GM19324 (cell line): Measurements from ENCODE around the gene AQP6.

Experiments
- ATAC-seq: cut with Tn5 transposase; IDR thresholded peaks from one replicate; pipeline ENCODE4 v1.9.1; 2021; ENCODE audit warnings: mild to moderate bottlenecking, moderate library complexity; ENCODE audit not compliant: unreplicated experiment, low FRiP score

Gene AQP6

GRCh38 chr12:49967777-49968250 is 4.9 kb upstream of the AQP6 start:
- no peak for ATAC-seq

DNA sequence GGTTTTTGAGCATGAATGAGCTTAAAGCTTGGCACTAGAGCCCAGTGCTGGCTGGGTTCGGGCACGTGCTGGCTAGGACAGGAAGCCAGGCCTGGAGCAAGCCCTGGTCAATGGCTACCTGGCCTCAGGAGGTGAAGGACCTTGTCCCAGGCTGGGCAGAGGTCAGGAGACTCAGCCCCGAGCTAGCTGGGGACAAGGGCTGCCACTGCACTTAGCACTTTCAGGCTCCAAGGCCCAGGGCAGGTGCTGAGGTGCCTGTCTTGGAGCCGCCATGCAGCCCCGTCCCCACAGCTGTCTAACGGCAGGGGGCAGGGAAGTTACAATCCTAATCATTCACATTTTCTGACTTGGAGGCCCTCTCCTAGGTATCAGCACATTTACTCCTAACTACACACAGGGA is 4.3 kb upstream of the AQP6 start:
- ATAC-seq = no peak

- no peak for ATAC-seq
Observed at GRCh38 chr12:49969027-49969426, 3.7 kb upstream of the AQP6 start.

GRCh38 chr12:49969651-49970429 is 2.9 kb upstream of the AQP6 start:
- ATAC-seq = no peak

- ATAC-seq = no peak
Observed at GRCh38 chr12:49970658-49971057, 2.1 kb upstream of the AQP6 start.

DNA sequence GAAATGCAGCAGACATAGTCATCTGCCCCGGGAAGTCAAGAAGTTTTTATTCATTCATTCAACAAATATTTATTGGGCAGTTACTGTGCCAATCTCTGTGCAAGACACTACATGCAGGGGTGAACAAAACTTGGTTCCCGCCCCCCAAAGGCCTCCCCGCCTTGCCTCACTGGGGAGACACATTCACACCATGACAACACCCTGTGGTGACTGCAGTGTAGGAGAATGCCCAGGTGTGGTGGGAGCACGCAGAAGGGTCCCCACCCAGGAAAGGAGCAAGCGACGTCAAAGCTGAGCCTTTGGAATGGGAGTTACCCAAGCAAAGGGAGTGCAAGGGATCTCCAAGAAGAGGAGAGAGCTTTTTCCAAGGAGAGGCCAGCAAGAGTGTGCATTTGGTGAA is 1.6 kb upstream of the AQP6 start:
- no peak for ATAC-seq

DNA sequence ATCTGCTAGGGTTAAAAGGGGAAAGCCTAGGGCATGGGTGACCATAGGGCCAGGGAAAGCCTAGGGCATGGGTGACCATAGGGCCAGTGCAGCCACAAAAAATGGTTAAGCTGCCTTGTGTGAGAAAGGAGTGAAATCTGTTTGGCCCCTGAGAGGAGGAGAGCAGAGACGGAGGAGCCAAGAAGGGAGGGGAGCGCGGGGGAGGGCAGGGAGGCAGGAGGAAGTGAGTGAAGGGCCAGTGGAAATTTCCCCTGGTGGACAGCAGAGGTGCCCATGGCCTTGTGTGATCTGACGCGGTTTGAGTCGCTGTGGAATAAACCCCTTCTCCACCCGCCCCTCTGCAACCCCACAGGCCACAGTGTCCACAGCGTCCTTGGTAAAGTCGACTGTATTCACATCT is 618 bp upstream of the AQP6 start:
- no peak for ATAC-seq

- no peak for ATAC-seq
Observed at GRCh38 chr12:49973361-49973830, 649 bp downstream of the AQP6 start.

- ATAC-seq = no peak
Observed at GRCh38 chr12:49974231-49974675, 1.5 kb downstream of the AQP6 start.

GRCh38 chr12:49974677-49975317 is 2.0 kb downstream of the AQP6 start:
- no peak for ATAC-seq

GRCh38 chr12:49975318-49975761 is 2.6 kb downstream of the AQP6 start:
- ATAC-seq = no peak

GRCh38 chr12:49976557-49976956 is 3.8 kb downstream of the AQP6 start:
- ATAC-seq = no peak

DNA sequence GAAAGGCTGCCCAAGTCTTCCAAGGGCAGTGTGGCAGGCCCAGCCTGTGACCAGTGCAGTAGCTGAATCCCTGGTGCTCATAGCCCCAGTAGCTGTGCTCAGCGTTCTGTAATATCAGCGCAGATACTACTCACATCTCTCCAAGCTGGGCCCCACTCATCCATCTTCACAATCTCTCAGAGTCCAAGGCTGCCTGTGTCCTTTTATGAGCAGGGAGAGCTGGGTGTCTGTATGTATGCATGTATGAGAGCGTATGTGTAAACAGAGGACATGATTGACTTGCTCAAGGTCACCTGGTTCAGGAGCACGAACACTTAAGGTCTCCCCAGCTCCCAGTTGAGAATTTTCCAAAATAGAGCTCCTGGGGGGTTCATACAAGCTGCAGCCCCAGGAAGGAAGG is 5.4 kb downstream of the AQP6 start:
- ATAC-seq = no peak

GRCh38 chr12:49979016-49979586 is 6.4 kb downstream of the AQP6 start:
- no peak for ATAC-seq

DNA sequence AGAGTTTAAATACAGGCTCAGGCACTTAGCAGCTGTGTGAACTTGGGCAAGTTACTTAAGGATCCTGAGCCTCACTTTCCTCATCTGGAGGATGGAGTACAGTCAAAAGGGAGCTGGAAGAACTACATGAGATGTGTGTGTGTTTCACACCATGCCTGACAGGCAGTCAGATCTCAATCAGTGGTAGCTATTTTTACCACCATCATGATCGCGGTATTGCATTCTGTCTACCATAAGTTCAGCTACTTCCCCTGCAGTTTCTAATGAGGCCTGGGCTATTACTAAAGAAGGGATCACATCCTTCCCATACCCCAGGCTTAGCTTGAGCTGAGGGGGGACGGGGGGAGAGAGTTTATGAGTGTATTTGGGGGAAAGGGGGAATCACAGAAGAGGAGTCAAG is 7.0 kb downstream of the AQP6 start:
- no peak for ATAC-seq

- ATAC-seq = no peak
Observed at GRCh38 chr12:49980501-49981349, 8.0 kb downstream of the AQP6 start.

GRCh38 chr12:49982246-49983087 is 9.7 kb downstream of the AQP6 start:
- no peak for ATAC-seq

DNA sequence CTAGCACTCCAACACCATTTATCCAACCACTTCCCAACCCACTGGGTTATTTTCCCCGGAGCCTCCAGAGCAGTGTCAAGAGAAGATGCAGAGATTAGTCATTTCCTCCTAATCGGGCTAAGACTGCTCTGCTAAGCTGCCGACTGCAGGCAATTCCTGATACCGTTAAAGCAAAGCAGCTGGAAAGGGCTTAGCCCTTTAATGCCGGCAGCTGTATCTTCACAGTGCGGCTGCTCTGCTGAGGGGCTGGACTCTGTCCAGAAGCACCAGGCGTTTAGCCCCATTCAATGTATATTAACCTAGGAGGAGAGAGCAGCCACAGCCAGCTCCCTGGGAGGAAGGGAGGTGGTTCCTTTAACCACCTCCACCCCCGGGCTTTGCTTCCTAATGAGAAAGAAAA is 11.1 kb downstream of the AQP6 start:
- ATAC-seq = no peak

GRCh38 chr12:49984476-49985359 is 12.0 kb downstream of the AQP6 start:
- ATAC-seq = no peak
